Measurements from ENCODE around the gene DDN.

The DDN gene

DNA sequence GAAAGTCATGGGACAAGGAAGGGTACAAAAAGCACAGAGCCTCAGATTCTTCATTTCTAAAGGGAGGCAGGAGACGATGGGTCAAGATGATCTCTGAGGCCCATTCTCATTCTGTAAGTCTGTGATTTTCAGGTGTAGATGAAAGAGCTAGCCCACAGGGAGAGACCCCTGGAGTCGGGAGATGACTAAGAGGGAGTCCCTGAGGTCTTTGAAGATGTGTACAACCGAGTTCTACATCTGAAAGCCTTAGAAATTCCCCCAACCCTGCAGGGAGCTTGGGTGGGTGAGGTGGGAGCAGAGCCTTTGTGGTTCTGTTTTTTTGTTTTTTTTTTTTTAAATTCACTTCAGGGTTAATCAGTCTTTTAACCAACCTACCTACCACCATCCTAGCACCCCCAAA, 30.7 kb downstream of the DDN start:
- no peak for DNase-seq (ENCODE audit: low read depth in 2 of 3, low spot score in 1 of 3)

DNA sequence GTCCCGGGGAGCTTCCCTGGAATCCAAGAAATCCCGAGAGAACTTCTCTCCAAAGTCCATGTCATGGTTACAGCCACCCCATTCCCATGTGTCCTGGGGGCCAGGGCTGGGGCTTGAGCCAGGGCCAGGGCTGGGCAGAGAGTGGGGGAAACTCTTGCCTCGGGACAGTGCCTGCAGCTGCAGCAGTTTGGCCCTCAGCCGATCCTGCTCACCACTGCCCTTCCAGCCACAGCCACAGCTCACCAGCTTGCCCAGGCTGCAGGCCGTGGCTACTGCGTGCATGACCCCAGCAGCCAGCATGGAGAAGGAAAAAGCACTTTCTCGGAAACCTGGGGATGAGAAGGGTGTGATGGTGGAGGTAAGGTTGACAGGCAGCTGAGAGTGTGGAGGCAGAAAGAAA, 31.2 kb downstream of the DDN start:
- DNase-seq (ENCODE audit: low read depth in 2 of 3, low spot score in 1 of 3) = no peak

DNA sequence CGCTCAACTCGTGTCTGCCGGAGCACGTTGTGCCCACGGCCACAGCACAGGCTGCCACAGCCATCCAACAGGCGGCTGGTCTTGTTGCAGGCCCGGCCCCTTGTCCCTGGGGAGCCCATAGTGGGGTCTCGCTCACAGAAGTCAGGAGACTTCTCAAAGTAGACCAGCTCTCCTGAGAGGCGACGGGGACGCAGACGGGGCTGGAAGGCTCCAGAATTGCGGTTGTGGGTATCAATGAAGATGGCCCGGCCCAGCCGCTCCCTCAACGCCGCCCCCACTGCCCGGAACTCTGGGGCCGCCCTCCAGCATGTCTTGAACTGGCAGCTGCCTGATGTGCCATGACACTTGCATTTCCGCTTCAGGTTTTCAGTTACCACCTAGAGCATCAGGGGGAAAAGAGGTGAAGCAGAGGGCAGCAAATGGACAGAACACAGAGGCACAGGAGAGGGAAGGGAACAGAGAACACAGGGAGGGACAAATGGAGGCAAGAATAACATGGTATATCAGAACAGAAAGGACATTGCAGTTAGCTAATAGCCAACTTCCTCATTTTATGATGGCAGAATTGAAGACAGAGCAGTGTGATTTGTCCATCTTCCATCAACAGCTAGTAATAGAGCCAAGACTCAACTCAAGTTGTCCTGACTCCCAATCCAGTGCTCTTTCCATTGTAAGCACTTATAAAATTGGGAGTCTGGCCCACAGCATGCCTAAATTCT, 32.8 kb downstream of the DDN start:
- no peak for DNase-seq (ENCODE audit: low read depth in 2 of 3, low spot score in 1 of 3)

DNA sequence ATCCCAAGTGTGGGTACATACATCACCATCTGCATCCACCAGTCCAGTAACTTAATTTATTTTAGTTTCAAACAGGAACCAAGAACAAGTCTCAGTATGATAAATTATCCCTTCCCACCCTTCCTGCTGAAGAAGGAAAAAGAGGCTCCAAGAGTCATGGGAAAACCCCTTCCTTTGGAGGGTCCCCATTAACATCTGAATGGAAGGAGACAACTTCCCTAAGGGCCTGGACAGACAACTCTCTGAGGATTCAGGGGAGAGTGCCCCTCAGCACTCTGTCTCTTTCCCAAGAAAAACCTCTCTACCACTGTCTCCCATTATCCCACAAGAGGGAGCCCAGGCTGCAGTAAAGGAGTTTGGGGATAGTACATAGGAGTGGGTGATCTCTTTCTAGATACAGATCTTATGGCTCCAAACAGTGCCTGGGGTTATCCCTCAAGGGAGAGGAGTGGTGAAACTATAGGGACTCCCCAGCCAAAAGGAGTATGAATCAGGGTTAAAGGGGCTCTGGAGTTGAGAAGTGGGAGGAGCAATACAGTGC, 33.8 kb downstream of the DDN start:
- no peak for DNase-seq (ENCODE audit: low read depth in 2 of 3, low spot score in 1 of 3)

DNA sequence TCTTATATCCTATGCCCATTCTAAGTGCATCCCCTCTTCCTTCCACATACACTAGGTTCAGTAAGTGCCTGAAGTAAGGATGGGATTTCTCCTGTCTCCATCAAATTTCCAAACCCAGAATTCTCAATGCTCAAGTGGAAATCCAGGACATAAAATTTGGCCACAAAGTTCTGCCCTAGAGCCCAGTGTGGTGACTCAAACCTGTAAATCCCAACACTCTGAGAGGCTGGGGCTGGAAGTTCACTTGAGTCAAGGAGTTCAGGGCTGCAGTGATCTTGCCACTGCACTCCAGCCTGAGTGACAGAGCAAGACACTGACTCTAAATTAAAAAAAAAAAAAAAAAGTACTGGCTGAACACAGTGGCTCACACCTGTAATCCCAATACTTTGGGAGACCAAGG, 37.4 kb downstream of the DDN start:
- DNase-seq (ENCODE audit: low read depth in 2 of 3, low spot score in 1 of 3) = no peak

DNA sequence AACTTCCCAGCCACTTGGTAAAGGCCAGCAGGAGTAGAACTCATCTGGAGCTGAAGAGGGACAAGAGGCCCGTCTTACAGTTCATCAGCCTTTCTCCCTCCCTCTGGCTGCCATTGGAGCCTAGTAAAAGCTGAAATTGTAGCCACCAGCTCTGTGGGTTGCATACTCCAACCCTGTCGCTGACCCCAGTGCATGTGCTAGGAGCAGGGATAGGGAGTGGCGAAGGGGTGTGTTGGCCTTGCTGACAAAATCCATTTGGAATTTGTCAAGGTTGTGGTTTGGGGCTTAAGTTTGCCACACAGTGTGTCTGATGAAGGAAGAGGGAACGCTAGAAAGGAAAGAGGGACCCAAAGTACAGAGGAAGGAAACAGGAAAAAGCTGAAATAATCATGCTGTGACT, 37.8 kb downstream of the DDN start:
- no peak for DNase-seq (ENCODE audit: low read depth in 2 of 3, low spot score in 1 of 3)

DNA sequence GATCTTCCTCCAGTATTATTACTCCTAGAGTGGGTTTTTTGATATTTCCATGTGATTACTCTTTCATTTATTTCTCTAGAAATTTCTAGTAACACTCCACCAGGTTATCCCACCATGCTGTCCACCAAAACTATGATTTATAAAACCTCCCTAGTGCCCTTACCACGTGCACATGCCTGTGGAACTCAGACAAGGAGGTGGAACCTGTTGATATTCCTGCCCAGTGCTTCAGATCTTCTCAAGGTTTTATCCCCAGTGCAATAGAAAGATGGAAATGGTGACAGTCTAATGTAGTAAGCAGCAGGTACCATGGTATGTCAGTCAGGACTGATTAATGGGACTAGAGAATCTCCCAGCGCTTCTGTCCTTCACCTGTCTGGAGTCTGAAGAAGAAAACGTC, 38.3 kb downstream of the DDN start:
- DNase-seq (ENCODE audit: low read depth in 2 of 3, low spot score in 1 of 3) = no peak

DNA sequence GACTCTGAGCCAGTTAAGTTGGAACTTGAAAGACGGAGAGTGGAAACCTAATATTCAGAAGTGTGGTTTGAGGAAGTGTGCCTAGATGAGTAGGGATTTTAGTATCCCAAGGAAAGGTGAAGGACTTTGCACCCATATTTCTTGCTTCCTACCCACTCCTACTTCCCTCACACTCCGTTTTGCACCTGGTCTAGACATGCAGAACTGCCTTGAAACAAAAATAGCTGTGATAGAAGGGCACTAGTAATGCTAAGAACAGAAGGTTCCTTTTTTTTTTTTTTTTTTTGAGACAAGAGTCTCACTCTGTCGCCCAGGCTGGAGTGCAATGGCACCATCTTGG, 41.2 kb downstream of the DDN start:
- no peak for DNase-seq (ENCODE audit: low read depth in 2 of 3, low spot score in 1 of 3)

DNA sequence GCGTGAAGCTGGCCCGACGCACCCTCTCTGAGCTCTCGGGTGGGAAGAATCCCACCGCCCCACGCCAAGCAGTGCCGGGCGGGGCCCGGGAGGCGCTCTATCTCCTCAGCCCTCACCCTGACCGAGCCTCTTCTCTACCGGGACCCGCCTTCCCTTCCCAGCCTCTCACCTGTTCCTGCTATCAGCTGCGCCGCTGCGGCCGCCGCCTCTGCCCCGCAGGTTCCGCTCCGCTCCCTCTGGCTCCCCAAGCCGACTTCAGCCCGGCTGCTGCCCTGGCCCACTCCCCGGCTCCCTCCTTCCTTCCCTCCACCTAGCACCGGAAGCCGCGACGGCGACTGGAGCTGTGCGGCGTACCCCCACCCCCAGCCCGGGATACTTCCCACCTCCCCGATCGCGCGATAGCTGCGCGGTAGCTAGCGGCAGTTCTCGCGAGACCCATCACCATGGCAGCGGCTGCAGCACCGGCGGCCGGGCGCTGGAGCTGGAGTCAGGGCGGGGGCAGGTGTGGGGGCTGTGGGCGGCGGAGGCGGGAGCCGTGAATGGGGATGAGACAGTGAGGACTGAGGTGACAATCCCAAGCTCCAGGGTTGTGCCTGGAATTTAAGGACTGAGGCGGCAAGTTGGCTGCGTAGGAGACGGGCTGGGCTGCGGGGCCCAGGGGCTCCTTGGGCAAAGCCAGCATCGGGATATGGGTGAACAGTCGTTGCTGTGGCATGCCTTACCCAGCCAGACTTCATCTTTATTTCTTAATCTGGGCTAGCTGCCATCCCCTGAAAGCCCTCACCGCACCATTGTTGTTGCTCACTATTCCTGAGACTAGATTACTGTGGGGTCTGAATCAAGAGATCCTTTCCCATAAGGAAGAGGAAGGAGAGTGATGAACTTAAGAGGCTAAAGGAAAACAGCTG, 41.8 kb downstream of the DDN start, which contains the start of gene ARF3:
TSS of gene ARF3 (minus strand) at position 347 of the 908 bp plus-strand sequence. CDS start 16,392 bp downstream, outside the sequence.
- peak; percentile 87 to 95 (median 93) for DNase-seq (ENCODE audit: low read depth in 2 of 3, low spot score in 1 of 3)

DNA sequence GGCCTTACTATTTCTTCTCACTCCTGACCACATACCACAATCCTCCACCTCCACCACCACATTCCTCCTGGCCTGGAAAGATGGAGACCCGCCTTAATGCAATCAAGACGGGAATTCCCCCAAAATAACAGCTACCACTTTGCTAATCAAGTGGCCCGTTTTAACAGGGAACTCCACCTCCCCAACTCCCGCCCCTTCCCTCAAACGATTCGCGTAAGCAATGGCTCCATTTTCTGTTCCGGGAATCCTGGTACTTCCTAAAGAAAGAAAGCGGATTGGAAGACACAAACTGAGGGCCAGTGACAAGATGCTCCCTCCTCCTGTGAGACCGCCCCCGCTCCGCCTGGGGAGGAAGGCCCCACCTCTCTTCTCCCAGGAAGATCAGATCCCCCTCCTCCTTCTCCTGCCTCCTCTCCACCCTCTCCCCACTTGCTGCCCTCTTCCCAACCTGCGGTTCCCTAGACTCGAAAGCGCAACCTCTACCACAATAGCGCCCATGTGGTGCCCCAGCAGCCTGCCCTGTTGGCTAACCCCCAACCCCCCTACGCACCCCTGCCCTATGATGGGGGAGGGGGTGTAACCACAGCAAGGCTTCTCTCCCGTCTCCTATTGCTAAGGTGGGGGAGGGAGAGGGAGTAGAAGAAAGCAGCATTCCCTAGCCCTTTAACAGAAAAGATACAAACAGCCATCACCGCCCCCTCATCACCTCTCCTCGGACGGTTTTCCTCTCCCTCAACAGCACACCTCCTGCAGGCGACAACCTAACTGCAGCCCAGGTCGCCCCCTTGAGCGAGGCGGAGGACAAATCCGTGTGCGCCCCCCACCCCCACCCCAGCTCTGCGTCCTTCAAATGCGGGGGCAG, 42.7 kb downstream of the DDN start:
- no peak for DNase-seq (ENCODE audit: low read depth in 2 of 3, low spot score in 1 of 3)

DNA sequence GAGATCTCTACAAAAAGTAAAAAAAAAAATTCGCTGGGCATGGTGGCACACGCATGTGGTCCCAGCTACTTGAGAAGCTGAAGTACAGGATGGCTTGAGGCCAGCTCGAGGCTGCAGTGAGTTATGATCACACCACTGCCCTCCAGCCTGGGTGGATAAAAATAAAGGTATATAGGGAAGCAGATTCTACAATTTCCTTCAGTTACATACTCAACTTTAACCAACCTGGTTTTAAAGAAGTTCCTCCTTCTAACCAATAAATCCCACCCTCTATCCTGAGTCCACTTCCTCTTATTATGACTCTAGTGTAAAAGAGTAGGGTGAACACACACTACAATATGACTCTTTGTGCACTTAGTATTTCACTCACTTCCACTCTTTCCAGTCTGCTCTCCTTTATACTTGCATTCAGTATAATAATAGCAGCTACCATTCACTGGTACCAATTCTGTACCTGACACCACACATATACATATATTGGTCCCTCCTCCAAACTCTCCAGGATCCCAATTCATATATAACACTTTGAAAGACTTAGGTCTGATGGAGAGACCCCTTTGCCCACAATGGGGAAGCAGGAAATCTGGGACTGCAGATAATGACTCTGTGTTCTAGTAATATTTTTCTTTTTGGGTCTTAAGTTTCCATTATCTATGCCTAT, 44.2 kb downstream of the DDN start:
- no peak for DNase-seq (ENCODE audit: low read depth in 2 of 3, low spot score in 1 of 3)

DNA sequence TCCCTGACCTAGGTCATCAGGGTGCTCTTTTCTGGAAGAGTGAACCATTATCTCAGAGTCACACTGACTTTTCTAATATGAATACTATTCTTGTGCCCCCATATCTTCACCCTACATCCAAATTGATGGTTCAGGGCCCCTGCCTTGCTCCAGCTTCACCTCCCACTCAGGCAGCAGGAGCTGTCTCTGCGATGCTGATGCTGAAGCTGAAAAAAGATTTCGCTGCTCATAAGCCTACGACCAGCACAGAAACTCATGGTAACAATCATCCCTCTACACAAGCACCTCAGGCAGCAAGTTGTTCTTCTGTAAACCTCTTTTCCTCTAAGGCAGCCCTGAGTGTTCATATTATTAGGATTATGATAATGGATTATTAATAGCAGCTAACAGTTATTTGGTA, 45.1 kb downstream of the DDN start:
- no peak for DNase-seq (ENCODE audit: low read depth in 2 of 3, low spot score in 1 of 3)

DNA sequence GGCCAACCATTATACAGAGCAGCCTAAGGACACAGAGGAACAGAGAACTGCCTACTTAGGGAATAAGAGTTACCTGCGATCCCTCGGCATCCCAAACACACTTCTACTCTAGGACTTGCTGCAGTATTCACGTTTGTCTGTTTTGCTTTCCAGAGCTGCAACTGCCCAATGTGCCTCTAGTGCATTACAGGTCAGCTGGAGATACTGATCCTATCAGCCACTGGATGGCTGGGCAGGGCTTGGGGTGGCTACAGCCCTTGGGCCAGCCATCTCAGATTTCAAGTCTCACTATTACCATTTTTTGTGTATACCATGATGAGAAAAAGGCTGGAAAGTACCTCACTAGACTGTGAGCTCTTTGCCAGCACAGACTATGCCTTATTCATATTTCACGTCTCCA, 46.5 kb downstream of the DDN start:
- no peak for DNase-seq (ENCODE audit: low read depth in 2 of 3, low spot score in 1 of 3)

DNA sequence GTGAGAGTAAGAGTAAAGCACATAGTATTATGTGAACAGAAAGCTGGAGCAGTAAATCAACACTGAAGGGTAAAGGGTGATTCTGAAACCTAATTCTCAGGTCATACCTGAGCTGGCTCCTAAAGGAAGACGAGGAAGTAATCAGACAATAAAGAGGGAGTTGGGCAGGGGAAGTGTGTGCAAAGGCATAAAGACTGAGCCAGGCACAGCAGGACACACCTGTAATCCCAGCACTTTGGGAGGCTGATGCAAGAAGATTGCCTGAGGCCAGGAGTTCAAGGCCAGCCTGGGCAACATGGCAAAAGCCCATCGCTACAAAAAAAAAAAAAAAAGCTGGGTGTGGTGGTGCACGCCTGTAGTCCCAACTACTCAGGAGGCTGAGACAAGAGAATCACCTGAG, 51.4 kb downstream of the DDN start:
- DNase-seq (ENCODE audit: low read depth in 2 of 3, low spot score in 1 of 3) = no peak

DNA sequence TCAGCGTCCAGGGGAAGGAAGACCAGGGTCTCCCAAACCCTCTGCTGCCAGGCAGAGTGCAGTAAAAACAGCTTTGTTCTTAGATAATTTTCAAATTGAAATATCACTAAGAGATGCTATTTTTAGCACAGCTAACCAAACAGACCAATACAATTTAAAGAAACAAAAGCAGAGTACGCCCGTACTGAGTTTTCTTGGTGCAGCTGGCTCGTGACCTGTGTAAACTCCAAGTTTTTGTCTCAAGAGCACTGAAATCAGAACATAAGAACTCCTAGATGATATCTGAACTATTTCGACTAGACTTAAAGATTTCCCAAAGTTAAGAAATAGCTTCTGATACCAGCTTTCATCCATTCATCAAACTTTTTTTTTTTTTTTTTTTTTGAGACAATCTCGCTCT, 52.2 kb downstream of the DDN start:
- no peak for DNase-seq (ENCODE audit: low read depth in 2 of 3, low spot score in 1 of 3)

DNA sequence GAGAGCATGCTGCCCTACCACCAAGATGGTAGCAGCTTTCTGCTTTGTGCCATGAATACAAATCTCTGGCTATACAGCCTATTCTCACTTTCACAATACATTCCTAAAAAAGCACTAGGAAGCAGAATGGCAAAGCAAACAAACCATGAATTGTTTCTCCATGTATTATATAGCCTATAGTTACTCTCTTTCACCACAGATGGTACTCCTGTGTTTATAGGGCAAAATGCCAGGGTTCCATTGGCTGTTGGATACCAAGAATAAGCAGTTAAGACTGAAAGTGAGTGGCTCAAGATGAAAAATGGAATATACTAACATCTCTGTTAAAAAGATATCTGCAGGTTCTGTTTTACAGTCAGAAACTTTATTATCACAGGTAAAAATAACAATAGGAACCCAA, 53.0 kb downstream of the DDN start:
- DNase-seq (ENCODE audit: low read depth in 2 of 3, low spot score in 1 of 3) = no peak
